Stimulated activated naive CD4-positive, alpha-beta T cell (primary cell): ENCODE data around the gene NT5DC2.
A peak's percentile ranks its signal among the peaks of the same experiment; 100 is the strongest.

Experiments
- DNase-seq, 6 experiments: peaks; one replicate each; lab custom pipeline; 2025; lab: John Stamatoyannopoulos, UW

NT5DC2 gene

GRCh38 chr3:52533623-52534280 lies at the start of gene NT5DC2:
Gene NT5DC2, minus strand, starts transcription at chr3:52533857. Its CDS starts 120 bp downstream, at chr3:52533737.
- DNase-seq: peak; percentile 16 to 57 (median 35)

- no peak for DNase-seq
Observed at GRCh38 chr3:52574056-52574965, 40.7 kb upstream of the NT5DC2 start.

- no peak for DNase-seq
Observed at GRCh38 chr3:52572221-52572620, 38.6 kb upstream of the NT5DC2 start.

- no peak for DNase-seq
Observed at GRCh38 chr3:52570076-52570475, 36.4 kb upstream of the NT5DC2 start.

GRCh38 chr3:52568069-52568468 lies 34.4 kb upstream of the NT5DC2 start:
- no peak for DNase-seq

- DNase-seq: no peak
Observed at GRCh38 chr3:52563984-52564383, 30.3 kb upstream of the NT5DC2 start.

GRCh38 chr3:52561028-52561747 lies 27.5 kb upstream of the NT5DC2 start:
- DNase-seq: no peak

- no peak for DNase-seq
Observed at GRCh38 chr3:52558436-52558835, 24.8 kb upstream of the NT5DC2 start.

- DNase-seq: no peak
Observed at GRCh38 chr3:52557011-52557960, 23.6 kb upstream of the NT5DC2 start.

- DNase-seq: no peak
Observed at GRCh38 chr3:52555056-52555455, 21.4 kb upstream of the NT5DC2 start.

GRCh38 chr3:52554026-52554755 lies 20.5 kb upstream of the NT5DC2 start:
- DNase-seq: no peak

GRCh38 chr3:52552089-52552488 lies 18.4 kb upstream of the NT5DC2 start:
- DNase-seq: no peak

GRCh38 chr3:52551118-52551517 lies 17.5 kb upstream of the NT5DC2 start:
- no peak for DNase-seq

- no peak for DNase-seq
Observed at GRCh38 chr3:52547143-52547542, 13.5 kb upstream of the NT5DC2 start.

- no peak for DNase-seq
Observed at GRCh38 chr3:52546111-52546901, 12.6 kb upstream of the NT5DC2 start.

GRCh38 chr3:52544937-52545336 lies 11.3 kb upstream of the NT5DC2 start:
- DNase-seq: no peak

GRCh38 chr3:52541050-52541449 lies 7.4 kb upstream of the NT5DC2 start:
- no peak for DNase-seq

- DNase-seq: no peak
Observed at GRCh38 chr3:52539010-52539653, 5.5 kb upstream of the NT5DC2 start.

- DNase-seq: no peak
Observed at GRCh38 chr3:52537726-52538421, 4.2 kb upstream of the NT5DC2 start.
